Measurements from ENCODE around the gene METAP1D.

Gene METAP1D

GRCh38 chr2:172049567-172050120, 49.9 kb downstream of the METAP1D start:
- no peaks in the 10 kb centered on the region for H3K4me1 ChIP-seq (ENCODE audit: control insufficient read depth in 1 of 2, insufficient read depth in 1 of 2, low read depth in 1 of 2, low read length in 1 of 2)
- no peaks in the 10 kb centered on the region for H3K36me3 ChIP-seq
- no peaks in the 10 kb centered on the region for H3K9me3 ChIP-seq
- TF ChIP-seq, protein P1, sequence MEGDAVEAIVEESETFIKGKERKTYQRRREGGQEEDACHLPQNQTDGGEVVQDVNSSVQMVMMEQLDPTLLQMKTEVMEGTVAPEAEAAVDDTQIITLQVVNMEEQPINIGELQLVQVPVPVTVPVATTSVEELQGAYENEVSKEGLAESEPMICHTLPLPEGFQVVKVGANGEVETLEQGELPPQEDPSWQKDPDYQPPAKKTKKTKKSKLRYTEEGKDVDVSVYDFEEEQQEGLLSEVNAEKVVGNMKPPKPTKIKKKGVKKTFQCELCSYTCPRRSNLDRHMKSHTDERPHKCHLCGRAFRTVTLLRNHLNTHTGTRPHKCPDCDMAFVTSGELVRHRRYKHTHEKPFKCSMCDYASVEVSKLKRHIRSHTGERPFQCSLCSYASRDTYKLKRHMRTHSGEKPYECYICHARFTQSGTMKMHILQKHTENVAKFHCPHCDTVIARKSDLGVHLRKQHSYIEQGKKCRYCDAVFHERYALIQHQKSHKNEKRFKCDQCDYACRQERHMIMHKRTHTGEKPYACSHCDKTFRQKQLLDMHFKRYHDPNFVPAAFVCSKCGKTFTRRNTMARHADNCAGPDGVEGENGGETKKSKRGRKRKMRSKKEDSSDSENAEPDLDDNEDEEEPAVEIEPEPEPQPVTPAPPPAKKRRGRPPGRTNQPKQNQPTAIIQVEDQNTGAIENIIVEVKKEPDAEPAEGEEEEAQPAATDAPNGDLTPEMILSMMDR (IDR thresholded peaks at IDR 0.05) = no peak
- no peaks in the 10 kb centered on the region for H3K27me3 ChIP-seq
- no peak overlapping the region for H3K4me3 ChIP-seq (ENCODE audit: low read depth in 1 of 2, low read length in 1 of 2)
- no peak overlapping the region for H3K27ac ChIP-seq

DNA sequence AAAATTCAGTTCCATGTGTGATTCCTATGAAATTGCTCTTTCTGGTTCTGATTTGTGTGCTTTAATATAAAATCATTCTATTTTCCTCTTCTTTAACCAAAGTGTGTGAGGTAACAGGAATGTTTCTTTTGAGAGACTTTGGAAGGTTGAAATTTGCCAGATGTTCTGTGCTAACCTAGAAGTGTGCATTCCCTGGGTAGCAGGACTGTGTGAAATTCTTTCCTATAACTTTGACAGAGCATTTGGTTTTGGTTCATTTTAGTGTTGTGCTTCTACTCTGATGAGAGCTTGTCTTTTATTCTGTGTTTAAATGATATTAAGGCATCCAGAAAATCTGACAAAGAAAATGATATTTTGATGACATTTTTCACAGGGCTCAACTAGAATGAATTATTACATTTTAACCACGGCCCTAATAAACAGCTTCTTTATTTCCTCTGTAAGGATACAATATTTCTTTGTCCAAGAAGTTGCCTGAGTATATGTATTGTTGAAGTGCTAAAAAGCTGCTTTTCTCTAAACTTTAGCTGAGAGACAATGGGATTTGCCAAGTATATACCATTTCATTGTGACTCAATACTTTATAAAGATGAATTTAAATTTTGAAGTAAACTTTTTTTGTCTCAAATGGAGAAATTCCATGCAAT, 50.8 kb downstream of the METAP1D start:
- H3K27me3 ChIP-seq = no peaks in the 10 kb centered on the region
- H3K27ac ChIP-seq = no peak overlapping the region
- H3K9me3 ChIP-seq = no peaks in the 10 kb centered on the region
- no peak overlapping the region for H3K4me3 ChIP-seq (ENCODE audit: low read depth in 1 of 2, low read length in 1 of 2)
- no peaks in the 10 kb centered on the region for H3K4me1 ChIP-seq (ENCODE audit: control insufficient read depth in 1 of 2, insufficient read depth in 1 of 2, low read depth in 1 of 2, low read length in 1 of 2)
- no peaks in the 10 kb centered on the region for H3K36me3 ChIP-seq
- TF ChIP-seq, protein P1 (IDR thresholded peaks at IDR 0.05) = no peak

GRCh38 chr2:172052000-172052983, 52.5 kb downstream of the METAP1D start:
- no peaks in the 10 kb centered on the region for H3K4me1 ChIP-seq (ENCODE audit: control insufficient read depth in 1 of 2, insufficient read depth in 1 of 2, low read depth in 1 of 2, low read length in 1 of 2)
- H3K4me3 ChIP-seq (ENCODE audit: low read depth in 1 of 2, low read length in 1 of 2) = no peak overlapping the region
- H3K27me3 ChIP-seq = no peaks in the 10 kb centered on the region
- TF ChIP-seq, protein P1 (IDR thresholded peaks at IDR 0.05) = no peak
- no peaks in the 10 kb centered on the region for H3K36me3 ChIP-seq
- no peaks in the 10 kb centered on the region for H3K9me3 ChIP-seq
- H3K27ac ChIP-seq = no peak overlapping the region

GRCh38 chr2:172053486-172053885, 53.7 kb downstream of the METAP1D start:
- no peaks in the 10 kb centered on the region for H3K27me3 ChIP-seq
- no peak overlapping the region for H3K27ac ChIP-seq
- H3K4me1 ChIP-seq (ENCODE audit: control insufficient read depth in 1 of 2, insufficient read depth in 1 of 2, low read depth in 1 of 2, low read length in 1 of 2) = no peaks in the 10 kb centered on the region
- TF ChIP-seq, protein P1 (IDR thresholded peaks at IDR 0.05) = no peak
- H3K36me3 ChIP-seq = no peaks in the 10 kb centered on the region
- H3K4me3 ChIP-seq (ENCODE audit: low read depth in 1 of 2, low read length in 1 of 2) = no peak overlapping the region
- no peaks in the 10 kb centered on the region for H3K9me3 ChIP-seq

- Histone ChIP-seq H3K9me3 (no peaks in the 10 kb centered on the region), H3K27ac (no peak overlapping the region), H3K36me3 (no peaks in the 10 kb centered on the region), H3K4me1 (ENCODE audit: control insufficient read depth in 1 of 2, insufficient read depth in 1 of 2, low read depth in 1 of 2, low read length in 1 of 2) (no peaks in the 10 kb centered on the region), H3K4me3 (ENCODE audit: low read depth in 1 of 2, low read length in 1 of 2) (no peak overlapping the region), H3K27me3 (no peaks in the 10 kb centered on the region)
- TF ChIP-seq, protein P1 (IDR thresholded peaks at IDR 0.05) = no peak
Observed at GRCh38 chr2:172056293-172056692, 56.5 kb downstream of the METAP1D start.
